HepG2 (cell line): ENCODE results near the gene CLIC1. TPM values are rescaled to one million over a fixed set of nuclear protein-coding genes. Genes with fewer than 3 reads are reported as not detected.

Source experiments
- CBFB ChIP-seq: sonication (generic); formaldehyde crosslinking; IDR thresholded peaks from 2 replicates; pipeline ENCODE4 v1.4.0; 2020; ENCODE audit warnings: missing genetic modification reagents
- FOXC1 ChIP-seq: sonication (generic); formaldehyde crosslinking; IDR thresholded peaks from 2 replicates; pipeline ENCODE4 v1.8.0; 2022; ENCODE audit warnings: mild to moderate bottlenecking, missing genetic modification reagents, borderline replicate concordance
- IRX3 ChIP-seq: sonication (generic); formaldehyde crosslinking; IDR thresholded peaks from 2 replicates; pipeline ENCODE4 v1.8.1; 2023; ENCODE audit warnings: mild to moderate bottlenecking, low read depth, missing genetic modification reagents, borderline replicate concordance
- JUND ChIP-seq: sonication (generic); formaldehyde crosslinking; IDR thresholded peaks from 2 replicates; pipeline ENCODE4 v1.8.0; 2022; ENCODE audit warnings: mild to moderate bottlenecking, missing genetic modification reagents
- KLF16 ChIP-seq, 2 experiments: sonication (generic) in 1 of 2; formaldehyde crosslinking in 1 of 2; IDR thresholded peaks; 2 replicates each; pipeline versions ENCODE4 v1.6.1 to v1.8.0; 2016 to 2023; ENCODE audit warnings: missing genetic modification reagents in 2 of 2, missing compliant biosample characterization in 1 of 2
- MED13 ChIP-seq: sonication (generic); formaldehyde crosslinking; IDR thresholded peaks from 2 replicates; pipeline ENCODE4 v1.5.0; 2020; ENCODE audit warnings: missing genetic modification reagents
- MEIS1 ChIP-seq: sonication (generic); formaldehyde crosslinking; IDR thresholded peaks from 2 replicates; pipeline ENCODE4 v1.9.0; 2021; ENCODE audit warnings: mild to moderate bottlenecking, missing genetic modification reagents, moderate library complexity, borderline replicate concordance
- NCOR1 ChIP-seq: fragments of 200-600 bp; sonication (generic); IDR thresholded peaks from 2 replicates; pipeline ENCODE4 v1.7.0; 2017; ENCODE audit warnings: antibody characterized with exemption, low read length, borderline replicate concordance
- RARA ChIP-seq: IDR thresholded peaks from 2 replicates; pipeline ENCODE4 v1.6.1; 2016; ENCODE audit warnings: missing genetic modification reagents, missing compliant biosample characterization
- RFX5 ChIP-seq: IDR thresholded peaks from 2 replicates; pipeline ENCODE4 v1.6.1; 2011; ENCODE audit warnings: low read depth, low read length, improper control_type of control experiment
- TBP ChIP-seq: sonication (generic); formaldehyde crosslinking; IDR thresholded peaks from 2 replicates; pipeline ENCODE4 v1.5.0; 2020; ENCODE audit warnings: missing genetic modification reagents
- YEATS2 ChIP-seq: sonication (generic); formaldehyde crosslinking; IDR thresholded peaks from 2 replicates; pipeline ENCODE4 v1.4.0; 2020; ENCODE audit warnings: missing genetic modification reagents, borderline replicate concordance
- ZIK1 ChIP-seq: sonication (generic); formaldehyde crosslinking; IDR thresholded peaks from 2 replicates; pipeline ENCODE4 v1.5.0; 2020; ENCODE audit warnings: mild to moderate bottlenecking, low read depth, missing genetic modification reagents, borderline replicate concordance
- ZMAT3 ChIP-seq: sonication (generic); formaldehyde crosslinking; conservative IDR thresholded peaks from 2 replicates; pipeline ENCODE4 v1.7.0; 2021; ENCODE audit warnings: missing genetic modification reagents
- ZNF329 ChIP-seq: sonication (generic); formaldehyde crosslinking; IDR thresholded peaks from 2 replicates; pipeline ENCODE4 v1.9.0; 2021; ENCODE audit warnings: low read depth, mild to moderate bottlenecking, missing genetic modification reagents
- polyA plus RNA-seq, 8 experiments: library from polyadenylated mRNA; depleted of rRNA in 3 of 8; stranded (reverse) in 7 of 8; unstranded in 1 of 8; fragments of >200 nt; fragmentation: Illumina TruSeq in 4 of 8; extraction: Trizol in 4 of 8; gene quantifications; 2 replicates each; pipeline versions ENCODE4 v1.2.1 to v1.2.3, GENCODE V29; 2011 to 2016; ENCODE audit warnings: low read depth in 4 of 8, missing spikeins in 1 of 8, mixed read lengths in 1 of 8; ENCODE audit not compliant: insufficient read depth in 1 of 8
- total RNA-seq, 5 experiments: library from RNA; depleted of rRNA; stranded (reverse); fragments of >200 nt; fragmentation: Illumina TruSeq; extraction: Trizol; gene quantifications; 2 replicates each; pipeline ENCODE4 v1.2.3, GENCODE V29; 2016; ENCODE audit warnings: low read depth in 1 of 5
- TF ChIP-seq, protein P1 (sequence below): sonication (generic); formaldehyde crosslinking; IDR thresholded peaks from 2 replicates; pipeline ENCODE4; 2020; ENCODE audit warnings: missing genetic modification reagents, mild to moderate bottlenecking, borderline replicate concordance
- TF ChIP-seq, protein P2 (sequence below): sonication (generic); formaldehyde crosslinking; IDR thresholded peaks from 2 replicates; pipeline ENCODE4 v1.5.0; 2020; ENCODE audit warnings: missing genetic modification reagents
- TF ChIP-seq, protein P3 (sequence below): sonication (generic); formaldehyde crosslinking; IDR thresholded peaks from 2 replicates; pipeline ENCODE4 v1.9.0; 2021; ENCODE audit warnings: mild to moderate bottlenecking, missing genetic modification reagents

CLIC1 gene
- total and polyA plus RNA-seq, 2 of the 13 experiments (the other 11 are each of a cell fraction or from before 2014, with no cell fraction given): 602 to 891 TPM

DNA sequence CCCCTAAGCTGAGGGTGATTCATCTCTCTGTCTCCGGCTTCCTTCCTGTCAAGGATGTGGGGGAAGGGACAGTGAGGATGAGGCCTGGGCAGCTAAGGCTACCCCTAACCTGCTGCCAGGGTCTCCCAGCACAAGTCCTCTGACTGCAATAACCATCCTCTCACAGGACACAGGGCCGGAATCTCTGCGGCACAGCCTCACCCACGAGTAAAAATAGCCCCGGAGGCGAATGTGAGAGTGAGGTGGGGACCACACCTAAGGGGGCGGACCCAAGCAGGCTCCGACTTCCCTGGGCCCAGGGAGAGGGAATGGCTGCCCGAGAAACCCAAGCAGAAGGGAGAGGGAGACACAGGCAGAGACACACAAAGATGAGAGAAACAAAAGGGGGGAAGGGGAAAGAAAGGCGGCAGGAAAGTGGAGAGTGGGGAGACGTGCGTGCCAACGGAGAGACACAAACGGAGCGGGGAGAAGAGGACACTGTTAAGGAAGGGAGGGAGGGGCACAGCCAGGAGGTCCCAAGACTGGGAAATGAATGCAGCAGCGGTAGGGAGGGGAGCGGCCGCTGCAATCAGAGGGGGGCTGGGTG, 1.4 kb downstream of the CLIC1 start (continued):
- TF ChIP-seq NCOR1: no peak
- no peak for TF ChIP-seq CBFB (CRISPR knock-in tag)
- TF ChIP-seq ZMAT3 (CRISPR knock-in tag): peak; percentile 70; the same call in 1 of the 2 replicates
- TF ChIP-seq ZNF329: no peak
- no peak for TF ChIP-seq RFX5
- no peak for TF ChIP-seq IRX3 (CRISPR knock-in tag)
- TF ChIP-seq RARA (CRISPR knock-in tag): peak; percentile 49
- peak; percentile 85 for TF ChIP-seq JUND (CRISPR knock-in tag)
- peak; percentile 16; the same call in 1 of the 2 replicates for TF ChIP-seq YEATS2 (CRISPR knock-in tag)
- TF ChIP-seq, protein P1, sequence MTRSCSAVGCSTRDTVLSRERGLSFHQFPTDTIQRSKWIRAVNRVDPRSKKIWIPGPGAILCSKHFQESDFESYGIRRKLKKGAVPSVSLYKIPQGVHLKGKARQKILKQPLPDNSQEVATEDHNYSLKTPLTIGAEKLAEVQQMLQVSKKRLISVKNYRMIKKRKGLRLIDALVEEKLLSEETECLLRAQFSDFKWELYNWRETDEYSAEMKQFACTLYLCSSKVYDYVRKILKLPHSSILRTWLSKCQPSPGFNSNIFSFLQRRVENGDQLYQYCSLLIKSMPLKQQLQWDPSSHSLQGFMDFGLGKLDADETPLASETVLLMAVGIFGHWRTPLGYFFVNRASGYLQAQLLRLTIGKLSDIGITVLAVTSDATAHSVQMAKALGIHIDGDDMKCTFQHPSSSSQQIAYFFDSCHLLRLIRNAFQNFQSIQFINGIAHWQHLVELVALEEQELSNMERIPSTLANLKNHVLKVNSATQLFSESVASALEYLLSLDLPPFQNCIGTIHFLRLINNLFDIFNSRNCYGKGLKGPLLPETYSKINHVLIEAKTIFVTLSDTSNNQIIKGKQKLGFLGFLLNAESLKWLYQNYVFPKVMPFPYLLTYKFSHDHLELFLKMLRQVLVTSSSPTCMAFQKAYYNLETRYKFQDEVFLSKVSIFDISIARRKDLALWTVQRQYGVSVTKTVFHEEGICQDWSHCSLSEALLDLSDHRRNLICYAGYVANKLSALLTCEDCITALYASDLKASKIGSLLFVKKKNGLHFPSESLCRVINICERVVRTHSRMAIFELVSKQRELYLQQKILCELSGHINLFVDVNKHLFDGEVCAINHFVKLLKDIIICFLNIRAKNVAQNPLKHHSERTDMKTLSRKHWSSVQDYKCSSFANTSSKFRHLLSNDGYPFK (CRISPR knock-in tag): no peak; the same call in 1 of the 2 replicates
- TF ChIP-seq MEIS1 (CRISPR knock-in tag): no peak
- TF ChIP-seq, protein P2, sequence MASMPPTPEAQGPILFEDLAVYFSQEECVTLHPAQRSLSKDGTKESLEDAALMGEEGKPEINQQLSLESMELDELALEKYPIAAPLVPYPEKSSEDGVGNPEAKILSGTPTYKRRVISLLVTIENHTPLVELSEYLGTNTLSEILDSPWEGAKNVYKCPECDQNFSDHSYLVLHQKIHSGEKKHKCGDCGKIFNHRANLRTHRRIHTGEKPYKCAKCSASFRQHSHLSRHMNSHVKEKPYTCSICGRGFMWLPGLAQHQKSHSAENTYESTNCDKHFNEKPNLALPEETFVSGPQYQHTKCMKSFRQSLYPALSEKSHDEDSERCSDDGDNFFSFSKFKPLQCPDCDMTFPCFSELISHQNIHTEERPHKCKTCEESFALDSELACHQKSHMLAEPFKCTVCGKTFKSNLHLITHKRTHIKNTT: no peak
- TF ChIP-seq MED13 (CRISPR knock-in tag): no peak
- TF ChIP-seq KLF16 (CRISPR knock-in tag; IDR thresholded peaks at IDR 0.05): peak in 1 of 2 experiments; percentile 59; a peak in 1 of 4 replicates
- no peak for TF ChIP-seq ZIK1 (CRISPR knock-in tag)
- TF ChIP-seq, protein P3, sequence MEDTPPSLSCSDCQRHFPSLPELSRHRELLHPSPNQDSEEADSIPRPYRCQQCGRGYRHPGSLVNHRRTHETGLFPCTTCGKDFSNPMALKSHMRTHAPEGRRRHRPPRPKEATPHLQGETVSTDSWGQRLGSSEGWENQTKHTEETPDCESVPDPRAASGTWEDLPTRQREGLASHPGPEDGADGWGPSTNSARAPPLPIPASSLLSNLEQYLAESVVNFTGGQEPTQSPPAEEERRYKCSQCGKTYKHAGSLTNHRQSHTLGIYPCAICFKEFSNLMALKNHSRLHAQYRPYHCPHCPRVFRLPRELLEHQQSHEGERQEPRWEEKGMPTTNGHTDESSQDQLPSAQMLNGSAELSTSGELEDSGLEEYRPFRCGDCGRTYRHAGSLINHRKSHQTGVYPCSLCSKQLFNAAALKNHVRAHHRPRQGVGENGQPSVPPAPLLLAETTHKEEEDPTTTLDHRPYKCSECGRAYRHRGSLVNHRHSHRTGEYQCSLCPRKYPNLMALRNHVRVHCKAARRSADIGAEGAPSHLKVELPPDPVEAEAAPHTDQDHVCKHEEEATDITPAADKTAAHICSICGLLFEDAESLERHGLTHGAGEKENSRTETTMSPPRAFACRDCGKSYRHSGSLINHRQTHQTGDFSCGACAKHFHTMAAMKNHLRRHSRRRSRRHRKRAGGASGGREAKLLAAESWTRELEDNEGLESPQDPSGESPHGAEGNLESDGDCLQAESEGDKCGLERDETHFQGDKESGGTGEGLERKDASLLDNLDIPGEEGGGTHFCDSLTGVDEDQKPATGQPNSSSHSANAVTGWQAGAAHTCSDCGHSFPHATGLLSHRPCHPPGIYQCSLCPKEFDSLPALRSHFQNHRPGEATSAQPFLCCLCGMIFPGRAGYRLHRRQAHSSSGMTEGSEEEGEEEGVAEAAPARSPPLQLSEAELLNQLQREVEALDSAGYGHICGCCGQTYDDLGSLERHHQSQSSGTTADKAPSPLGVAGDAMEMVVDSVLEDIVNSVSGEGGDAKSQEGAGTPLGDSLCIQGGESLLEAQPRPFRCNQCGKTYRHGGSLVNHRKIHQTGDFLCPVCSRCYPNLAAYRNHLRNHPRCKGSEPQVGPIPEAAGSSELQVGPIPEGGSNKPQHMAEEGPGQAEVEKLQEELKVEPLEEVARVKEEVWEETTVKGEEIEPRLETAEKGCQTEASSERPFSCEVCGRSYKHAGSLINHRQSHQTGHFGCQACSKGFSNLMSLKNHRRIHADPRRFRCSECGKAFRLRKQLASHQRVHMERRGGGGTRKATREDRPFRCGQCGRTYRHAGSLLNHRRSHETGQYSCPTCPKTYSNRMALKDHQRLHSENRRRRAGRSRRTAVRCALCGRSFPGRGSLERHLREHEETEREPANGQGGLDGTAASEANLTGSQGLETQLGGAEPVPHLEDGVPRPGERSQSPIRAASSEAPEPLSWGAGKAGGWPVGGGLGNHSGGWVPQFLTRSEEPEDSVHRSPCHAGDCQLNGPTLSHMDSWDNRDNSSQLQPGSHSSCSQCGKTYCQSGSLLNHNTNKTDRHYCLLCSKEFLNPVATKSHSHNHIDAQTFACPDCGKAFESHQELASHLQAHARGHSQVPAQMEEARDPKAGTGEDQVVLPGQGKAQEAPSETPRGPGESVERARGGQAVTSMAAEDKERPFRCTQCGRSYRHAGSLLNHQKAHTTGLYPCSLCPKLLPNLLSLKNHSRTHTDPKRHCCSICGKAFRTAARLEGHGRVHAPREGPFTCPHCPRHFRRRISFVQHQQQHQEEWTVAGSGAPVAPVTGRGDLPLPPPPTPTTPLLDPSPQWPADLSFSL (CRISPR knock-in tag): peak; percentile 56; the same call in 1 of the 2 replicates
- TF ChIP-seq TBP (CRISPR knock-in tag): no peak
- TF ChIP-seq FOXC1 (CRISPR knock-in tag): no peak; the same call in 1 of the 2 replicates
